HL-60 (cell line): Measurements from ENCODE around the gene AIRE.

Experiments
- GABPA ChIP-seq: IDR thresholded peaks from 2 replicates; pipeline ENCODE4 v1.6.1; 2012; ENCODE audit warnings: low read depth
- POLR2AphosphoS5 ChIP-seq: IDR thresholded peaks from 2 replicates; pipeline ENCODE4 v1.6.1; 2012; ENCODE audit warnings: low read depth
- TF ChIP-seq, protein P1 (sequence below): IDR thresholded peaks from one replicate; pipeline ENCODE4 v1.5.1; 2011; ENCODE audit warnings: low read length, control low read depth, inconsistent platforms; ENCODE audit not compliant: insufficient read depth

DNA sequence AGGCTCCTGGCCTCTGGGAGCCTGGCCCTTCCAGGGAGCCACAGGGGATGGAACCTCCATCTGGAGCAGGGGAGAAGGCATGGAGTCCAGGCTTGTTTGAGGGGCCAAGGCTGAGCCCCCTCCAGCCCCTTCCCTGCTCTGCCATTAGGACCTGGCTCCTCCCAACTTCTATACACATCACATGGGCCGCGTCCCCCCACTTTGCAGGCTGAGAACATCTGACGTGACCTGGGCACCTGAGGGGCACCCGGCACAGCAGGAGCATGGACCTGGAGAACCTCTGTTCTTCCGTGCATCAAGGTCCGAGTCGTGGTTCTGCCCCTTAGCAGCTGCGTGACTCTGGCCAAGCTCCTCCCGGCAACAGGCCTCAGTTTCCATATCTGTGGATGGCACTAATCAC lies 3.9 kb upstream of the AIRE start:
- TF ChIP-seq, protein P1, sequence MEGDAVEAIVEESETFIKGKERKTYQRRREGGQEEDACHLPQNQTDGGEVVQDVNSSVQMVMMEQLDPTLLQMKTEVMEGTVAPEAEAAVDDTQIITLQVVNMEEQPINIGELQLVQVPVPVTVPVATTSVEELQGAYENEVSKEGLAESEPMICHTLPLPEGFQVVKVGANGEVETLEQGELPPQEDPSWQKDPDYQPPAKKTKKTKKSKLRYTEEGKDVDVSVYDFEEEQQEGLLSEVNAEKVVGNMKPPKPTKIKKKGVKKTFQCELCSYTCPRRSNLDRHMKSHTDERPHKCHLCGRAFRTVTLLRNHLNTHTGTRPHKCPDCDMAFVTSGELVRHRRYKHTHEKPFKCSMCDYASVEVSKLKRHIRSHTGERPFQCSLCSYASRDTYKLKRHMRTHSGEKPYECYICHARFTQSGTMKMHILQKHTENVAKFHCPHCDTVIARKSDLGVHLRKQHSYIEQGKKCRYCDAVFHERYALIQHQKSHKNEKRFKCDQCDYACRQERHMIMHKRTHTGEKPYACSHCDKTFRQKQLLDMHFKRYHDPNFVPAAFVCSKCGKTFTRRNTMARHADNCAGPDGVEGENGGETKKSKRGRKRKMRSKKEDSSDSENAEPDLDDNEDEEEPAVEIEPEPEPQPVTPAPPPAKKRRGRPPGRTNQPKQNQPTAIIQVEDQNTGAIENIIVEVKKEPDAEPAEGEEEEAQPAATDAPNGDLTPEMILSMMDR, result no peak
- no peak for TF ChIP-seq POLR2AphosphoS5
- TF ChIP-seq GABPA, result no peak
